ENCODE measurements around the gene ZDHHC18.
"Not testable (repeated sequence)": the region's sequence is repeated elsewhere in the genome, so short reads cannot be mapped to it uniquely, and the experiment has no call there.

DNA sequence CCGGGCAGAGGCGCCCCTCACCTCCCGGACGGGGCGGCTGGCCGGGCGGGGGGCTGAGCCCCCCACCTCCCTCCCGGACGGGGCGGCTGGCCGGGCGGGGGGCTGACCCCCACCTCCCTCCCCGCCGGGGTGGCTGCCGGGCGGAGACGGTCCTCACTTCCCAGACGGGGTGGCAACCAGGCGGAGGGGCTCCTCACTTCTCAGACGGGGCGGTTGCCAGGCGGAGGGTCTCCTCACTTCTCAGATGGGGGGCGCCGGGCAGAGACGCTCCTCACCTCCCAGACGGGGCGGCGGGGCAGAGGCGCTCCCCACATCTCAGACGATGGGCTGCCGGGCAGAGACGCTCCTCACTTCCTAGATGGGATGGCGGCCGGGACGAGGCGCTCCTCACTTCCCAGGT is 22.6 kb upstream of the ZDHHC18 start:
- TF ChIP-seq, protein P1, sequence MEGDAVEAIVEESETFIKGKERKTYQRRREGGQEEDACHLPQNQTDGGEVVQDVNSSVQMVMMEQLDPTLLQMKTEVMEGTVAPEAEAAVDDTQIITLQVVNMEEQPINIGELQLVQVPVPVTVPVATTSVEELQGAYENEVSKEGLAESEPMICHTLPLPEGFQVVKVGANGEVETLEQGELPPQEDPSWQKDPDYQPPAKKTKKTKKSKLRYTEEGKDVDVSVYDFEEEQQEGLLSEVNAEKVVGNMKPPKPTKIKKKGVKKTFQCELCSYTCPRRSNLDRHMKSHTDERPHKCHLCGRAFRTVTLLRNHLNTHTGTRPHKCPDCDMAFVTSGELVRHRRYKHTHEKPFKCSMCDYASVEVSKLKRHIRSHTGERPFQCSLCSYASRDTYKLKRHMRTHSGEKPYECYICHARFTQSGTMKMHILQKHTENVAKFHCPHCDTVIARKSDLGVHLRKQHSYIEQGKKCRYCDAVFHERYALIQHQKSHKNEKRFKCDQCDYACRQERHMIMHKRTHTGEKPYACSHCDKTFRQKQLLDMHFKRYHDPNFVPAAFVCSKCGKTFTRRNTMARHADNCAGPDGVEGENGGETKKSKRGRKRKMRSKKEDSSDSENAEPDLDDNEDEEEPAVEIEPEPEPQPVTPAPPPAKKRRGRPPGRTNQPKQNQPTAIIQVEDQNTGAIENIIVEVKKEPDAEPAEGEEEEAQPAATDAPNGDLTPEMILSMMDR (IDR thresholded peaks at IDR 0.05) = not testable (repeated sequence)
- not testable (repeated sequence) for TF ChIP-seq POLR2A (IDR thresholded peaks at IDR 0.05)
